Vagina (tissue), 2 donors: ENCODE data around the gene DHX38. TPM values are rescaled to one million over a fixed set of nuclear protein-coding genes. Genes with fewer than 3 reads are reported as not detected.

ENCODE experiments used
- DNase-seq, 2 donors: peaks; one replicate each; pipeline ENCODE4 v3.0.0-alpha.2; 2017; ENCODE audit errors: extremely low spot score in 2 of 2
- H3K27ac ChIP-seq: fragments of 200-600 bp; sonication (generic); one replicate; pipeline ENCODE4 v1.5.1; 2019
- H3K27me3 ChIP-seq: fragments of 200-600 bp; sonication (generic); one replicate; pipeline ENCODE4 v1.5.1; 2019
- H3K36me3 ChIP-seq, 2 donors: fragments of 200-600 bp; sonication (generic); one replicate each; pipeline ENCODE4 v1.5.1; 2017 to 2019
- H3K4me1 ChIP-seq: fragments of 200-600 bp; sonication (generic); one replicate; pipeline ENCODE4 v1.5.1; 2019
- H3K4me3 ChIP-seq, 2 donors: fragments of 200-600 bp; sonication (generic); 1 replicate in 1 of 2; 2 replicates in 1 of 2; pipeline ENCODE4 v1.5.1; 2016 to 2019
- H3K9me3 ChIP-seq: fragments of 200-600 bp; sonication (generic); one replicate; pipeline ENCODE4 v1.5.1; 2019
- CTCF ChIP-seq, 3 experiments: fragments of 450-650 bp in 2 of 3; fragments of 200-600 bp in 1 of 3; sonication (generic) in 1 of 3; IDR thresholded peaks; one replicate each; pipeline ENCODE4 v1.5.1; 2017 to 2019; ENCODE audit warnings: antibody characterized with exemption in 3 of 3, mild to moderate bottlenecking in 2 of 3, moderate library complexity in 2 of 3
- POLR2A ChIP-seq, 2 donors: fragments of 450-650 bp; IDR thresholded peaks; one replicate each; pipeline ENCODE4 v1.6.1; 2017; ENCODE audit warnings: antibody characterized with exemption in 2 of 2, mild to moderate bottlenecking in 2 of 2, moderate library complexity in 2 of 2
- POLR2AphosphoS5 ChIP-seq, 2 donors: sonication (generic); formaldehyde crosslinking; IDR thresholded peaks; one replicate each; pipeline ENCODE4 v1.9.0; 2017; ENCODE audit warnings: antibody characterized with exemption in 2 of 2, mild to moderate bottlenecking in 2 of 2, low read depth in 1 of 2; ENCODE audit not compliant: insufficient read depth in 1 of 2
- intact Hi-C: fragments of 100-400 bp; cut with DNase I; formaldehyde crosslinking; loops from one replicate; pipeline ENCODE4 v1.15.1; 2023
- total RNA-seq: library from RNA; depleted of rRNA; stranded (reverse); fragments of >200 nt; gene quantifications from one replicate; pipeline ENCODE4 v1.2.3, GENCODE V29; 2016

The DHX38 gene
- total RNA-seq, 1 donor from 2014 or later, result 54.8 TPM

- Histone ChIP-seq H3K27me3 (no peaks in the 10 kb centered on the region), H3K36me3 (peaks cover 9 to 100% of the 10 kb centered on the region in 2 donors), H3K4me3 (no peak overlapping the region), H3K4me1 (no peaks in the 10 kb centered on the region), H3K9me3 (no peaks in the 10 kb centered on the region), H3K27ac (no peak overlapping the region)
- peak in 1 of 2 donors; percentile 84 for DNase-seq
- TF ChIP-seq CTCF (IDR thresholded peaks at IDR 0.05) (no peak), POLR2A (IDR thresholded peaks at IDR 0.05) (no peak), POLR2AphosphoS5 (IDR thresholded peaks at IDR 0.05; ENCODE audit: insufficient read depth in 1 of 2, low read depth in 1 of 2) (no peak)
- intact Hi-C loops, result no loop called here
Measured at GRCh38 chr16:72107371-72107770, 13.7 kb downstream of the DHX38 start.

GRCh38 chr16:72108353-72109102, 14.9 kb downstream of the DHX38 start:
- no peak overlapping the region for H3K4me3 ChIP-seq
- H3K9me3 ChIP-seq, result no peaks in the 10 kb centered on the region
- DNase-seq, result peak in 1 of 2 donors; percentile 77
- H3K27me3 ChIP-seq, result no peaks in the 10 kb centered on the region
- TF ChIP-seq CTCF (IDR thresholded peaks at IDR 0.05) (no peak), POLR2AphosphoS5 (IDR thresholded peaks at IDR 0.05; ENCODE audit: insufficient read depth in 1 of 2, low read depth in 1 of 2) (no peak), POLR2A (IDR thresholded peaks at IDR 0.05) (no peak)
- no peaks in the 10 kb centered on the region for H3K4me1 ChIP-seq
- H3K27ac ChIP-seq, result no peak overlapping the region
- intact Hi-C loops, result no loop called here
- peaks cover 9 to 98% of the 10 kb centered on the region in 2 donors for H3K36me3 ChIP-seq

- Histone ChIP-seq H3K9me3 (no peaks in the 10 kb centered on the region), H3K4me1 (no peaks in the 10 kb centered on the region), H3K27me3 (no peaks in the 10 kb centered on the region), H3K36me3 (peaks cover 9 to 90% of the 10 kb centered on the region in 2 donors), H3K4me3 (no peak overlapping the region), H3K27ac (no peak overlapping the region)
- intact Hi-C loops, result no loop called here
- peak in 1 of 2 donors; percentile 74 for DNase-seq
- TF ChIP-seq POLR2AphosphoS5 (IDR thresholded peaks at IDR 0.05; ENCODE audit: insufficient read depth in 1 of 2, low read depth in 1 of 2) (no peak), CTCF (IDR thresholded peaks at IDR 0.05) (no peak)
Measured at GRCh38 chr16:72109300-72109699, 15.7 kb downstream of the DHX38 start.

- intact Hi-C loops, result no loop called here
Measured at GRCh38 chr16:72109966-72110530, 16.4 kb downstream of the DHX38 start.

More at GRCh38 chr16:72109966-72110530, 16.4 kb downstream of the DHX38 start:
- no peak overlapping the region for H3K27ac ChIP-seq
- no peak overlapping the region for H3K4me3 ChIP-seq
- DNase-seq, result peak in 1 of 2 donors; percentile 84
- H3K4me1 ChIP-seq, result no peaks in the 10 kb centered on the region
- peaks cover 9 to 83% of the 10 kb centered on the region in 2 donors for H3K36me3 ChIP-seq
- H3K27me3 ChIP-seq, result no peaks in the 10 kb centered on the region
- no peaks in the 10 kb centered on the region for H3K9me3 ChIP-seq
- TF ChIP-seq POLR2AphosphoS5 (IDR thresholded peaks at IDR 0.05; ENCODE audit: insufficient read depth in 1 of 2, low read depth in 1 of 2), result no peak
- no peak for TF ChIP-seq POLR2A (IDR thresholded peaks at IDR 0.05)
- TF ChIP-seq CTCF (IDR thresholded peaks at IDR 0.05), result no peak
